Neural cell (in vitro differentiated cells): Measurements from ENCODE around the gene CHD6.

Experiments
- EP300 ChIP-seq: fragments of 450-650 bp; conservative IDR thresholded peaks from 2 replicates; pipeline ENCODE4 v1.6.1; 2014; ENCODE audit warnings: antibody characterized with exemption, mild to moderate bottlenecking, moderate library complexity; ENCODE audit not compliant: poor library complexity, severe bottlenecking
- EZH2 ChIP-seq: fragments of 200-600, 300-800 bp; shearing (Covaris generic), sonication (generic); IDR thresholded peaks from 2 replicates; pipeline ENCODE4 v1.6.1; 2014; ENCODE audit warnings: antibody characterized with exemption, low read length, borderline replicate concordance, mild to moderate bottlenecking; ENCODE audit not compliant: insufficient read depth, poor library complexity, severe bottlenecking
- MXI1 ChIP-seq: fragments of 450-650 bp; conservative IDR thresholded peaks from 2 replicates; pipeline ENCODE4 v1.6.1; 2014; ENCODE audit warnings: antibody characterized with exemption, mild to moderate bottlenecking; ENCODE audit not compliant: poor library complexity, severe bottlenecking
- RAD21 ChIP-seq: fragments of 450-650 bp; conservative IDR thresholded peaks from 2 replicates; pipeline ENCODE4 v1.6.1; 2014; ENCODE audit warnings: antibody characterized with exemption, mild to moderate bottlenecking, moderate library complexity
- SMC3 ChIP-seq: fragments of 450-650 bp; conservative IDR thresholded peaks from 2 replicates; pipeline ENCODE4 v1.6.1; 2014; ENCODE audit warnings: antibody characterized with exemption, mild to moderate bottlenecking, moderate library complexity; ENCODE audit not compliant: poor library complexity
- TAF1 ChIP-seq: IDR thresholded peaks from 2 replicates; pipeline ENCODE4 v1.6.1; 2012; ENCODE audit warnings: low read depth
- TF ChIP-seq, protein P1 (sequence below): fragments of 450-650 bp; IDR thresholded peaks from 2 replicates; pipeline ENCODE4 v1.5.1; 2014; ENCODE audit warnings: antibody characterized with exemption, mild to moderate bottlenecking, moderate library complexity; ENCODE audit not compliant: poor library complexity, severe bottlenecking
- TF ChIP-seq, protein P2 (sequence below): IDR thresholded peaks from 2 replicates; pipeline ENCODE4 v1.6.1; 2012; ENCODE audit warnings: borderline replicate concordance

DNA sequence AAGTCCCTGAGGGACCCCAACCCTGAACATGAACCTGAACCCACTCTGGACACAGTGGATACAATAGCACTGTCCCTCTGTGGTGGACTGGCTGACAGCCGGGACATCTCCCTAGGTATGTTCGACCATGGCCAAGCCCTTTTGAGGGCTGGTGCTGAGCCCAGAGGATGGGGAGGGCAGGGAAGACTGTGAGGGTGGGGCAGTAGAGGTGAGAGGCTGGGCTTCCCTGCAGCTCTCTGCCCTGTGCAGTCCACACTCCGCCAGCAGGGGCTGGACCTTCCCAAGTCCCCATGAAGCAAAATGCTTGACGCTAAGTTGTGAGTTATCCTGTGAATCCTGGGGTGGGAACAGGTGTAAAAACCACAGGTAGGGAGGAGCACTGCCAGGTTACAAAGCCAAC lies 266.1 kb downstream of the CHD6 start:
- TF ChIP-seq, protein P1, sequence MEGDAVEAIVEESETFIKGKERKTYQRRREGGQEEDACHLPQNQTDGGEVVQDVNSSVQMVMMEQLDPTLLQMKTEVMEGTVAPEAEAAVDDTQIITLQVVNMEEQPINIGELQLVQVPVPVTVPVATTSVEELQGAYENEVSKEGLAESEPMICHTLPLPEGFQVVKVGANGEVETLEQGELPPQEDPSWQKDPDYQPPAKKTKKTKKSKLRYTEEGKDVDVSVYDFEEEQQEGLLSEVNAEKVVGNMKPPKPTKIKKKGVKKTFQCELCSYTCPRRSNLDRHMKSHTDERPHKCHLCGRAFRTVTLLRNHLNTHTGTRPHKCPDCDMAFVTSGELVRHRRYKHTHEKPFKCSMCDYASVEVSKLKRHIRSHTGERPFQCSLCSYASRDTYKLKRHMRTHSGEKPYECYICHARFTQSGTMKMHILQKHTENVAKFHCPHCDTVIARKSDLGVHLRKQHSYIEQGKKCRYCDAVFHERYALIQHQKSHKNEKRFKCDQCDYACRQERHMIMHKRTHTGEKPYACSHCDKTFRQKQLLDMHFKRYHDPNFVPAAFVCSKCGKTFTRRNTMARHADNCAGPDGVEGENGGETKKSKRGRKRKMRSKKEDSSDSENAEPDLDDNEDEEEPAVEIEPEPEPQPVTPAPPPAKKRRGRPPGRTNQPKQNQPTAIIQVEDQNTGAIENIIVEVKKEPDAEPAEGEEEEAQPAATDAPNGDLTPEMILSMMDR, result no peak
- TF ChIP-seq, protein P2, sequence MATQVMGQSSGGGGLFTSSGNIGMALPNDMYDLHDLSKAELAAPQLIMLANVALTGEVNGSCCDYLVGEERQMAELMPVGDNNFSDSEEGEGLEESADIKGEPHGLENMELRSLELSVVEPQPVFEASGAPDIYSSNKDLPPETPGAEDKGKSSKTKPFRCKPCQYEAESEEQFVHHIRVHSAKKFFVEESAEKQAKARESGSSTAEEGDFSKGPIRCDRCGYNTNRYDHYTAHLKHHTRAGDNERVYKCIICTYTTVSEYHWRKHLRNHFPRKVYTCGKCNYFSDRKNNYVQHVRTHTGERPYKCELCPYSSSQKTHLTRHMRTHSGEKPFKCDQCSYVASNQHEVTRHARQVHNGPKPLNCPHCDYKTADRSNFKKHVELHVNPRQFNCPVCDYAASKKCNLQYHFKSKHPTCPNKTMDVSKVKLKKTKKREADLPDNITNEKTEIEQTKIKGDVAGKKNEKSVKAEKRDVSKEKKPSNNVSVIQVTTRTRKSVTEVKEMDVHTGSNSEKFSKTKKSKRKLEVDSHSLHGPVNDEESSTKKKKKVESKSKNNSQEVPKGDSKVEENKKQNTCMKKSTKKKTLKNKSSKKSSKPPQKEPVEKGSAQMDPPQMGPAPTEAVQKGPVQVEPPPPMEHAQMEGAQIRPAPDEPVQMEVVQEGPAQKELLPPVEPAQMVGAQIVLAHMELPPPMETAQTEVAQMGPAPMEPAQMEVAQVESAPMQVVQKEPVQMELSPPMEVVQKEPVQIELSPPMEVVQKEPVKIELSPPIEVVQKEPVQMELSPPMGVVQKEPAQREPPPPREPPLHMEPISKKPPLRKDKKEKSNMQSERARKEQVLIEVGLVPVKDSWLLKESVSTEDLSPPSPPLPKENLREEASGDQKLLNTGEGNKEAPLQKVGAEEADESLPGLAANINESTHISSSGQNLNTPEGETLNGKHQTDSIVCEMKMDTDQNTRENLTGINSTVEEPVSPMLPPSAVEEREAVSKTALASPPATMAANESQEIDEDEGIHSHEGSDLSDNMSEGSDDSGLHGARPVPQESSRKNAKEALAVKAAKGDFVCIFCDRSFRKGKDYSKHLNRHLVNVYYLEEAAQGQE, result no peak
- TF ChIP-seq EZH2 (no peak), EP300 (no peak), SMC3 (no peak), RAD21 (no peak), TAF1 (no peak), MXI1 (no peak)
